Calu3 (cell line): ENCODE measurements around the gene SCNN1G. TPM values are rescaled to one million over a fixed set of nuclear protein-coding genes. Genes with fewer than 3 reads are reported as not detected.

Source experiments
- BruUV-seq: library from RNA; stranded (reverse); fragments of 400-500 nt; replicated peaks from 2 replicates; lab custom pipeline; 2021; lab: Mats Ljungman, UMichigan
- CTCF ChIA-PET: fragments of 300-600 bp; sonication (Branson Sonifier 250); formaldehyde crosslinking; loops from one replicate; lab custom pipeline; 2022; ENCODE audit warnings: antibody characterized with exemption; lab: Charles Lee
- DNase-seq: peaks from one replicate; pipeline ENCODE4 v3.0.0; 2022
- H3K27ac Mint-ChIP-seq: one replicate; pipeline ENCODE4 v1.8.0; 2022; ENCODE audit warnings: mixed read lengths; ENCODE audit not compliant: unreplicated experiment
- H3K27me3 Mint-ChIP-seq: one replicate; pipeline ENCODE4 v1.8.0; 2022; ENCODE audit warnings: mixed read lengths; ENCODE audit not compliant: unreplicated experiment
- H3K36me3 Mint-ChIP-seq: one replicate; pipeline ENCODE4 v1.8.0; 2022; ENCODE audit warnings: mild to moderate bottlenecking, moderate library complexity, mixed read lengths; ENCODE audit not compliant: insufficient read depth, unreplicated experiment
- H3K4me1 Mint-ChIP-seq: one replicate; pipeline ENCODE4 v1.8.0; 2022; ENCODE audit warnings: mild to moderate bottlenecking, low read depth, mixed read lengths; ENCODE audit not compliant: unreplicated experiment
- H3K4me3 Mint-ChIP-seq: one replicate; pipeline ENCODE4 v1.8.0; 2022; ENCODE audit warnings: mild to moderate bottlenecking, low read depth, moderate library complexity, mixed read lengths; ENCODE audit not compliant: unreplicated experiment
- H3K9me3 Mint-ChIP-seq: one replicate; pipeline ENCODE4 v1.8.0; 2022; ENCODE audit warnings: low read depth, mixed read lengths; ENCODE audit not compliant: unreplicated experiment
- intact Hi-C: fragments of 100-400 bp; cut with micrococcal nuclease; formaldehyde crosslinking; loops from one replicate; pipeline ENCODE4 v1.10.0; 2022; ENCODE audit not compliant: unreplicated experiment
- total RNA-seq: library from RNA; stranded (reverse); gene quantifications from 2 replicates; pipeline ENCODE4 v1.2.3, GENCODE V29; 2022
- TF ChIP-seq, protein P1 (sequence below): fragments of 200-600 bp; IDR thresholded peaks from one replicate; pipeline ENCODE4 v1.8.0; 2022; ENCODE audit warnings: antibody characterized with exemption; ENCODE audit not compliant: unreplicated experiment

SCNN1G gene
- total RNA-seq, 1 experiment from 2014 or later, result not detected

DNA sequence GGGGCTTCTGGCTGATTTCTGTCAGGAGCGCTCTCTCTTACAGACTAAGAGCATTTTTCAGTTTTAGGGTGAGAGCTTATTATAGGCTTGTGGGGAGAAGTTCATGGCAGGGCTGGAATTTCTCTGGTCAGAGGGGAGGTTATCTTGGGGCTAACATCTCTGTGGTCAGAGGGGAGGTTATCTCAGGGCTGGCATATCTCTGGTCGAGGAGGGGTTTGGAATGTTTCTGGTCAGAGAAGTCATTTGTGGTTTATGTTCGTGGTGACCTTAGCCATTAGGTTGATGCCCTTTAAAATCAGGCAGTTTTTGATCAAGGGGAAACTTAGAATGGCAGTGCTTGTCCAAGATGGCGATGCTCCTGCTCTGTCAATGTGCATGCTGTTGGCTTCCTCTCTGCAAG lies 22.5 kb upstream of the SCNN1G start:
- TF ChIP-seq, protein P1, sequence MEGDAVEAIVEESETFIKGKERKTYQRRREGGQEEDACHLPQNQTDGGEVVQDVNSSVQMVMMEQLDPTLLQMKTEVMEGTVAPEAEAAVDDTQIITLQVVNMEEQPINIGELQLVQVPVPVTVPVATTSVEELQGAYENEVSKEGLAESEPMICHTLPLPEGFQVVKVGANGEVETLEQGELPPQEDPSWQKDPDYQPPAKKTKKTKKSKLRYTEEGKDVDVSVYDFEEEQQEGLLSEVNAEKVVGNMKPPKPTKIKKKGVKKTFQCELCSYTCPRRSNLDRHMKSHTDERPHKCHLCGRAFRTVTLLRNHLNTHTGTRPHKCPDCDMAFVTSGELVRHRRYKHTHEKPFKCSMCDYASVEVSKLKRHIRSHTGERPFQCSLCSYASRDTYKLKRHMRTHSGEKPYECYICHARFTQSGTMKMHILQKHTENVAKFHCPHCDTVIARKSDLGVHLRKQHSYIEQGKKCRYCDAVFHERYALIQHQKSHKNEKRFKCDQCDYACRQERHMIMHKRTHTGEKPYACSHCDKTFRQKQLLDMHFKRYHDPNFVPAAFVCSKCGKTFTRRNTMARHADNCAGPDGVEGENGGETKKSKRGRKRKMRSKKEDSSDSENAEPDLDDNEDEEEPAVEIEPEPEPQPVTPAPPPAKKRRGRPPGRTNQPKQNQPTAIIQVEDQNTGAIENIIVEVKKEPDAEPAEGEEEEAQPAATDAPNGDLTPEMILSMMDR, result no peak
- no TSS peak for BruUV-seq
- H3K27ac Mint-ChIP-seq, result no peak overlapping the region
- H3K4me1 Mint-ChIP-seq, result no peaks in the 10 kb centered on the region
- H3K27me3 Mint-ChIP-seq, result peaks cover 100% of the 10 kb centered on the region
- H3K4me3 Mint-ChIP-seq, result no peak overlapping the region
- no peak for DNase-seq
- CTCF ChIA-PET, result no interaction called here
- H3K9me3 Mint-ChIP-seq, result peaks cover 4% of the 10 kb centered on the region
- no peaks in the 10 kb centered on the region for H3K36me3 Mint-ChIP-seq
- intact Hi-C loops, result no loop called here

DNA sequence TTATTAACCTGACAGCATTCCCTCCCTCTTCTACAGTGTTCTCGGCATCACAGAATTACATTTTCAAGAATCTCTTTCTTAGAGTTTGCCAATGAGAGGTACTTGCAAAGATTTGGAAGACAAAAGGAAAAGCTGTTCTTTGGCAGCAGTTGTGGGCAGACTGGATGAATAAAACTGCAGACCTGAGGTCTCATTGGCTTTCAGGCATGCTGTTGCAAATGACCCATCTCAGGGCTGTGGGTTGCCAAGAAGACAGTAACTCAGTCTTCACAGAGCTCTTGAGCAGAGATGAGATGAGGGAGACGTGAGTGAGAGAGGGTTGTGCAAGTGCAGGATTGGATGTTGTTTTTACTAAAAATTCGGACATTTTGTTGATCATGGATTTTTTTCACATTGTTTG lies 22.0 kb upstream of the SCNN1G start:
- BruUV-seq, result no TSS peak
- H3K4me3 Mint-ChIP-seq, result no peak overlapping the region
- no peaks in the 10 kb centered on the region for H3K4me1 Mint-ChIP-seq
- H3K27ac Mint-ChIP-seq, result no peak overlapping the region
- intact Hi-C loops, result no loop called here
- TF ChIP-seq, protein P1, result no peak
- peaks cover 100% of the 10 kb centered on the region for H3K27me3 Mint-ChIP-seq
- DNase-seq, result no peak
- CTCF ChIA-PET, result no interaction called here
- peaks cover 4% of the 10 kb centered on the region for H3K9me3 Mint-ChIP-seq
- H3K36me3 Mint-ChIP-seq, result no peaks in the 10 kb centered on the region

DNA sequence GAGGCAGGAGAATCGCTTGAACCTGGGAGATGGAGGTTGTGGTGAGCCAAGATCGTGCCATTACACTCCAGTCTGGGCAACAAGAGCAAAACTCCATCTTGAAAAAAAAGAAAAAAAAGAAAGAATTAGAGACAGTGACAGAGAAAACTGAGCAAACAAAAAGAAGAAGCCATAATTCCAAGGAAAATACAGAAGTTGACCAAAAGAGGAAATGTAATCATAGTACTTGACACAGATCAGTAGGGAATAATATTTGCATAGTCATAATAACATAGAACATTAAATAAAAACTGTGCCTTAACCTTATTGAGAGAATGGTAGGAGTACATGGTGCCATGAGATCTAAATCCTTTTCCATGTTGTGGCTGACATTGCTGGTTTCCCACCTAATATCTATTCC lies 18.6 kb upstream of the SCNN1G start:
- no TSS peak for BruUV-seq
- H3K36me3 Mint-ChIP-seq, result no peaks in the 10 kb centered on the region
- H3K4me3 Mint-ChIP-seq, result no peak overlapping the region
- TF ChIP-seq, protein P1, result no peak
- peaks cover 88% of the 10 kb centered on the region for H3K27me3 Mint-ChIP-seq
- no peaks in the 10 kb centered on the region for H3K4me1 Mint-ChIP-seq
- intact Hi-C loops, result no loop called here
- CTCF ChIA-PET, result no interaction called here
- DNase-seq, result no peak
- H3K27ac Mint-ChIP-seq, result no peak overlapping the region
- peaks cover 4% of the 10 kb centered on the region for H3K9me3 Mint-ChIP-seq

DNA sequence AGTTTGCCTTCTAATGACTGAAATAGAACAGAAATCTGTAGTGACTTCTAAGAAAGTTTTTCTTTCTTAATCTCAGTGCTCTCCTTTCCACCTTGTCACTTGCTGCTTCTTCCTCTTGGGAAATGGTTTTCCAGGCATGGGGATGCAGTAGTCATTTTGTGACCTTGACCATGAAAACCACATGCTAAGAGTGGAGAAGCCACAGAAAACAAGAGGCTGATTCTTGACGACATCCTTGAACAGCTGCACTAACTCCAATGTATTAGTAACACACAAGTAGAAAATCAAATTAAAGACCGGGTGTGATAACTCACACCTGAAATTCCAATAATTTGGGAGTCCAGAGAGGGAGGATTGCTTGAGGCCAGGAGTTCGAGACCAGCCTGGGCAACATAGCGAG lies 17.8 kb upstream of the SCNN1G start:
- H3K4me3 Mint-ChIP-seq, result no peak overlapping the region
- TF ChIP-seq, protein P1, result no peak
- H3K36me3 Mint-ChIP-seq, result no peaks in the 10 kb centered on the region
- intact Hi-C loops, result no loop called here
- H3K4me1 Mint-ChIP-seq, result no peaks in the 10 kb centered on the region
- peaks cover 88% of the 10 kb centered on the region for H3K27me3 Mint-ChIP-seq
- CTCF ChIA-PET, result no interaction called here
- no TSS peak for BruUV-seq
- no peak overlapping the region for H3K27ac Mint-ChIP-seq
- DNase-seq, result no peak
- peaks cover 4% of the 10 kb centered on the region for H3K9me3 Mint-ChIP-seq
